Heart right ventricle (tissue), 16 donors: ENCODE measurements around the gene YWHAQ. TPM values are rescaled to one million over a fixed set of nuclear protein-coding genes. Genes with fewer than 3 reads are reported as not detected.

Source experiments
- ATAC-seq, 8 donors: fragments of 200-7000 bp; cut with Tn5 transposase; one replicate each; pipeline ENCODE4 v1.9.1; 2020; ENCODE audit warnings: mild to moderate bottlenecking in 8 of 8, moderate library complexity in 8 of 8, moderate number of reproducible peaks in 1 of 8
- DNase-seq, 2 donors: peaks; one replicate each; pipeline ENCODE4 v3.0.0-alpha.2; 2020
- H3K27ac ChIP-seq, 10 donors: fragments of 200-600 bp; sonication (generic) in 2 of 10; one replicate each; pipeline versions ENCODE4 v1.5.0 to v1.8.0; 2020 to 2022; ENCODE audit warnings: mild to moderate bottlenecking in 3 of 10
- H3K27me3 ChIP-seq, 7 donors: fragments of 200-600 bp; one replicate each; pipeline ENCODE4 v1.8.0; 2021 to 2022; ENCODE audit warnings: mild to moderate bottlenecking in 2 of 7
- H3K36me3 ChIP-seq, 9 donors: fragments of 200-600 bp; sonication (generic) in 1 of 9; one replicate each; pipeline versions ENCODE4 v1.5.0 to v1.8.0; 2020 to 2022; ENCODE audit warnings: mild to moderate bottlenecking in 2 of 9
- H3K4me1 ChIP-seq, 9 donors: fragments of 200-600 bp; sonication (generic) in 1 of 9; one replicate each; pipeline versions ENCODE4 v1.5.0 to v1.8.0; 2020 to 2022; ENCODE audit warnings: mild to moderate bottlenecking in 4 of 9
- H3K4me3 ChIP-seq, 10 donors: fragments of 200-600 bp; sonication (generic) in 2 of 10; one replicate each; pipeline versions ENCODE4 v1.5.0 to v1.8.0; 2020 to 2022; ENCODE audit warnings: mild to moderate bottlenecking in 7 of 10, moderate library complexity in 2 of 10
- H3K9me3 ChIP-seq, 11 donors: fragments of 200-600 bp in 10 of 11; sonication (generic) in 2 of 11; one replicate each; pipeline versions ENCODE4 v1.5.0 to v1.8.0; 2013 to 2022; ENCODE audit warnings: mild to moderate bottlenecking in 2 of 11, control low read depth in 1 of 11, moderate library complexity in 1 of 11
- WGBS, 2 donors: extraction: QIAGEN DNeasy Blood & Tissue Kit; methylation state at CpG; one replicate each; pipeline ENCODE4 v1.1.7; 2013; ENCODE audit warnings: inconsistent platforms in 1 of 2; 5-methylcytosine and 5-hydroxymethylcytosine counted together
- intact Hi-C, 10 donors: fragments of 100-400 bp; cut with DNase I; formaldehyde crosslinking; loops; one replicate each; pipeline versions ENCODE4 v1.11.1 to v1.14.2; 2022
- polyA plus RNA-seq, 2 donors: library from polyadenylated mRNA; stranded (reverse); fragments of 200-250 nt; gene quantifications; one replicate each; pipeline ENCODE4 v1.2.3, GENCODE V29; 2013
- total RNA-seq, 10 donors: library from RNA; stranded (reverse); fragmentation: NEBNext Ultra II Directional in 3 of 10; extraction: Animal tissue kit (Norgen Biotek cat#: 25700) in 3 of 10; gene quantifications; one replicate each; pipeline versions ENCODE4 v1.2.1 to v1.2.4, GENCODE V29; 2021 to 2023
- TF ChIP-seq, protein P1 (sequence below), 9 donors: fragments of 200-600 bp; sonication (generic) in 2 of 9; IDR thresholded peaks; one replicate each; pipeline versions ENCODE4 v1.5.0 to v1.8.0; 2021 to 2022; ENCODE audit warnings: antibody characterized with exemption in 9 of 9, mild to moderate bottlenecking in 5 of 9, moderate library complexity in 1 of 9
- donor health status: Arrhythmogenic right ventricular cardiomyopathy.
- donor health status: ischemic (EF 13 %, LVEDD 7.1; RV severe dilation, severe dysfunction).
- donor health status: healthy with polysubstance abuse.
- donor health status: DM: no; HTN: yes; CAD: no.
- donor health status: DM: no; HTN: no; CAD: no.
- donor health status: ischemic (EF 25% LVEDD 6.9; RV normal size, moderate dysfunction).
- donor health status: ischemic (EF 25% LVEDD 5.7; RV mildly dilated, moderate dysfunction).
- donor health status: healthy.
- donor health status: DM: yes; HTN: yes; CAD: no.
- donor health status: Ischemic cardiomyopathy.
- donor health status: ischemic (EF 35%, LVEDD 5.7; RV mildly dilated, moderate dysfunction).
- donor health status: nonischemic (EF 11% LVEDD 7.7; RV severe dilation, severe dysfunction).
- donor health status: DM: yes; HTN: yes; CAD: no.
- donor health status: PGD.
- donor health status: ischemic (EF 29% LVEDD 5.4; RV normal size, mild dysfunction).
- donor health status: nonischemic (EF 23%, LVEDD 6.1; RV moderate dilation, normal function).

Gene YWHAQ
- total and polyA plus RNA-seq, 12 donors: 62.0 to 303 (median 199) TPM

DNA sequence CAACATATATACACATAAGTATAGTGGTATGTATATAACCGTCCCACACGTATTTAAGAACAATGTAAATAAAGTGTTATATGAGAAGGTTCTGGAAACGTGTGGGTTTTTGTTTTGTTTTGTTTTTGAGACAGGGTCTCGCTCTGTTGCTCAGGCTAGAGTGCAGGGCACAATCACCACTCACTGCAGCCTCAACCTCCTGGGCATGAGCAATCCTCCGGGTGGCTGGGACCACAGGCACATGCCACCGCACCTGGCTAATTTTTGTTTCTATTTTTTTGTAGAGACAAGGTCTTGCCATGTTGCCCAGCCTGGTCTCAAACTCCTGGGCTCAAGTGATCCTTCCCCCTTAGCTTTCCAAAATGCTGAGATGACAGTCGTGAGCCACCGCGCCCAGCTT, 81.4 kb downstream of the YWHAQ start:
- Histone ChIP-seq H3K4me3 (no peak overlapping the region), H3K4me1 (peaks cover 4 to 100% (median 81%) of the 10 kb centered on the region in 9 donors), H3K27me3 (no peaks in the 10 kb centered on the region), H3K36me3 (no peaks in the 10 kb centered on the region), H3K27ac (peak overlapping the region in 2 of 10 donors; percentile 46 to 100), H3K9me3 (no peaks in the 10 kb centered on the region)
- WGBS, 2 donors: 92 to 94% methylated on average over 9 of the region's 9 CpGs
- TF ChIP-seq, protein P1, sequence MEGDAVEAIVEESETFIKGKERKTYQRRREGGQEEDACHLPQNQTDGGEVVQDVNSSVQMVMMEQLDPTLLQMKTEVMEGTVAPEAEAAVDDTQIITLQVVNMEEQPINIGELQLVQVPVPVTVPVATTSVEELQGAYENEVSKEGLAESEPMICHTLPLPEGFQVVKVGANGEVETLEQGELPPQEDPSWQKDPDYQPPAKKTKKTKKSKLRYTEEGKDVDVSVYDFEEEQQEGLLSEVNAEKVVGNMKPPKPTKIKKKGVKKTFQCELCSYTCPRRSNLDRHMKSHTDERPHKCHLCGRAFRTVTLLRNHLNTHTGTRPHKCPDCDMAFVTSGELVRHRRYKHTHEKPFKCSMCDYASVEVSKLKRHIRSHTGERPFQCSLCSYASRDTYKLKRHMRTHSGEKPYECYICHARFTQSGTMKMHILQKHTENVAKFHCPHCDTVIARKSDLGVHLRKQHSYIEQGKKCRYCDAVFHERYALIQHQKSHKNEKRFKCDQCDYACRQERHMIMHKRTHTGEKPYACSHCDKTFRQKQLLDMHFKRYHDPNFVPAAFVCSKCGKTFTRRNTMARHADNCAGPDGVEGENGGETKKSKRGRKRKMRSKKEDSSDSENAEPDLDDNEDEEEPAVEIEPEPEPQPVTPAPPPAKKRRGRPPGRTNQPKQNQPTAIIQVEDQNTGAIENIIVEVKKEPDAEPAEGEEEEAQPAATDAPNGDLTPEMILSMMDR (IDR thresholded peaks at IDR 0.05): no peak
- intact Hi-C loops: no loop called here
- ATAC-seq: no peak
- no peak for DNase-seq

DNA sequence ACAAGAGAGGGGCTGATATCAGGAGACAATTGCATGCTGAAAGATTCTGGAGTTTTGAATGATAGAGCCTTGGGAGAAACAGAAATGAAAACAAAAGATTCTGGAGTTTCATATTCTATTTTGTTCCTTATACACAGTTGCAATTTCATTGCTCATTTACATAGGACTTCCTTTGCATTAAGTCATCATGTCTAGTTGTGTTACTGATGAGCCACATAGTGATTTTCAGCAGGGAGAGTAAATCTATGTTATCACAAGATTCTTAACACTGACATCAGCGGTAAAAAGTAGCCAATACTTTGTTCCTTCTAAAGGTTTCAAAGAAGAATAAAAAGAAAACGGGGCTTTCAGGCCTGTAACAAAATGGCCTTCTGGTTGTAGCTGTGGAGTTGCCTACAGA, 82.3 kb downstream of the YWHAQ start:
- Histone ChIP-seq H3K9me3 (no peaks in the 10 kb centered on the region), H3K36me3 (no peaks in the 10 kb centered on the region), H3K4me3 (peak overlapping the region in 1 of 10 donors; percentile 16), H3K4me1 (peaks cover 4 to 100% (median 72%) of the 10 kb centered on the region in 9 donors), H3K27me3 (no peaks in the 10 kb centered on the region), H3K27ac (peak overlapping the region in 3 of 10 donors; percentile 2 to 46 (median 8))
- intact Hi-C loops: no loop called here
- DNase-seq (no peak), ATAC-seq (no peak)
- TF ChIP-seq, protein P1 (IDR thresholded peaks at IDR 0.05): no peak
- WGBS, 2 donors: 43 to 58% methylated on average over 2 of the region's 2 CpGs

DNA sequence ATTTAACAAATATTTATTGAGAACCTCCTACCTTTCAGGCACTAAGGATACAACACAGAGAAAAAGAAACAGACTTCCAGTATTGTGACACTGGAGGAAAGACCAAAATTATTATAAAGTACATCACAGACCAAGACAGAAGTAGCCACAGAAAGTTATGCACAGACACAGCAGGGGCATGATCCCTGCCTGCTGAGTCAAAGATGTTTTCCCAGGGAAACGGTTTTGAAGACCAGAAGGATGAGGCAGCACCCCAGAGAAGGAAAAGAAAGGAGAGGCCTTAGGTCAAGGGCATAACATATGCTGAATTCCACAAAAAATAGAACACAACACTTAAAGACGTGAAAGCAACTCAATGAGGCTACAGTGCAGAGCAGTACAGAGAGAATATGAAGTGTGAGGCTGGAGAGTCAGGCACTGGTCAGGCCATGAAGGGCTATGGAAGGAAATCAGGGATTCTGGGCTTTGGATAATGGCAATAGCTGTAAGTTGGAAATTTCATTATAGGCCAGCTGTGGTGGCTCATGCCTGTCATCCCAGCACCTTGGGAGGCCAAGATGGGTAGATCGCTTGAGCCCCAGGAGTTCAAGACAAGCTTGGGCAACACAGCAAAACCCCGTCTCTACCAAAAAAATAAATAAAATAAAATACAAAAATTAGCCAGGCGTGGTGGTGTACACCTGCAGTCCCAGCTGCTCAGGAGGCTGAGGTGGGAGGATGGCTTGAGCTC, 83.4 kb downstream of the YWHAQ start:
- H3K4me1 ChIP-seq: peaks cover 4 to 95% (median 61%) of the 10 kb centered on the region in 9 donors

DNA sequence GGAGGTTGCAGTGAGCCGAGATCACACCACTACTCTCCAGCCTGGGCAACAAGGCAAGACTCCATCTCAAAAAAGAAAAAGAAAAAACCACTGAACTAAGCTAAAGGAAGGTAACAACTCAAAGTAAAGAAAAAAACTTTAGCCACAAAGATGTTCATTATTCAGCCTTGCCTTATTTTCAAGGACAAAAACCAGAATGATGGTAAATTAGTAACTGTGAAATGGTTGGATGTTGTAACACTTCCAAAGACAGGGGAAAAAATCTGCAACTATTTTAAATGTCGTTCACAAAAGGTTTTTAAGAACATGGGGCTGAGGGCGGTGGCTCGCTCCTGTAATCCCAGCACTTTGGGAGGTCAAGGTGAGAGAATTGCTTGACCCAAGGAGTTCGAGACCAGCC, 85.3 kb downstream of the YWHAQ start:
- Histone ChIP-seq H3K36me3 (peaks cover 0 to 27% (median 0%) of the 10 kb centered on the region in 9 donors), H3K27ac (no peak overlapping the region), H3K9me3 (no peaks in the 10 kb centered on the region), H3K27me3 (no peaks in the 10 kb centered on the region), H3K4me1 (peaks cover 0 to 80% (median 46%) of the 10 kb centered on the region in 9 donors), H3K4me3 (no peak overlapping the region)
- DNase-seq (no peak), ATAC-seq (no peak)
- intact Hi-C loops: no loop called here
- 71 to 94% methylated on average over 5 of the region's 5 CpGs for WGBS, 2 donors
- TF ChIP-seq, protein P1 (IDR thresholded peaks at IDR 0.05): no peak

More for the DNA sequence above, 83.4 kb downstream of the YWHAQ start:
- Histone ChIP-seq H3K27ac (peak overlapping the region in 3 of 10 donors; percentile 2 to 46 (median 26)), H3K27me3 (no peaks in the 10 kb centered on the region), H3K4me3 (no peak overlapping the region), H3K9me3 (no peaks in the 10 kb centered on the region), H3K36me3 (peaks cover 0 to 9% (median 0%) of the 10 kb centered on the region in 9 donors)
- DNase-seq (no peak), ATAC-seq (no peak)
- WGBS, 2 donors: 84 to 88% methylated on average over 5 of the region's 5 CpGs
- TF ChIP-seq, protein P1 (IDR thresholded peaks at IDR 0.05): no peak
- intact Hi-C loops: no loop called here
